Neural crest cell (in vitro differentiated cells): ENCODE measurements around the gene RAP2A. TPM values are rescaled to one million over a fixed set of nuclear protein-coding genes. Genes with fewer than 3 reads are reported as not detected.

Experiments used
- DNase-seq: peaks from one replicate; pipeline ENCODE4 v3.0.0; 2021; ENCODE audit warnings: low read depth, mixed read lengths, low spot score
- H3K27ac Mint-ChIP-seq: one replicate; pipeline ENCODE4 v1.8.0; 2021; ENCODE audit warnings: mild to moderate bottlenecking, mixed read lengths; ENCODE audit not compliant: unreplicated experiment
- H3K27me3 Mint-ChIP-seq: 2 replicates; pipeline ENCODE4 v1.8.0; 2021; ENCODE audit warnings: low read depth, mild to moderate bottlenecking, mixed read lengths
- H3K36me3 Mint-ChIP-seq: 2 replicates; pipeline ENCODE4 v1.8.0; 2021; ENCODE audit warnings: low read depth, mild to moderate bottlenecking, mixed read lengths
- H3K4me1 Mint-ChIP-seq: 2 replicates; pipeline ENCODE4 v1.8.0; 2021; ENCODE audit warnings: mixed read lengths
- H3K4me3 Mint-ChIP-seq: one replicate; pipeline ENCODE4 v1.8.0; 2021; ENCODE audit warnings: mild to moderate bottlenecking, mixed read lengths
- H3K9me3 Mint-ChIP-seq: 2 replicates; pipeline ENCODE4 v1.8.0; 2021; ENCODE audit warnings: mixed read lengths
- CTCF ChIP-seq: fragments of 200-600 bp; sonication (generic); conservative IDR thresholded peaks from 2 replicates; pipeline ENCODE4 v1.5.0; 2021; ENCODE audit warnings: antibody characterized with exemption, mild to moderate bottlenecking
- total RNA-seq: library from RNA; stranded (reverse); gene quantifications from 2 replicates; pipeline ENCODE4 v1.2.1, GENCODE V29; 2021

The RAP2A gene
- total RNA-seq, 1 donor from 2014 or later: 47.2 TPM

GRCh38 chr13:97464561-97464960, 30.6 kb downstream of the RAP2A start:
- no peak for DNase-seq
- TF ChIP-seq CTCF: no peak
- Mint-ChIP-seq H3K36me3 (peaks cover 16% of the 10 kb centered on the region), H3K4me1 (peaks cover 18% of the 10 kb centered on the region), H3K27me3 (no peaks in the 10 kb centered on the region), H3K9me3 (no peaks in the 10 kb centered on the region), H3K4me3 (no peak overlapping the region), H3K27ac (no peak overlapping the region)

GRCh38 chr13:97466722-97467121, 32.8 kb downstream of the RAP2A start:
- Mint-ChIP-seq H3K36me3 (peaks cover 19% of the 10 kb centered on the region), H3K27ac (no peak overlapping the region), H3K4me3 (no peak overlapping the region)

GRCh38 chr13:97468331-97468730, 34.4 kb downstream of the RAP2A start:
- no peaks in the 10 kb centered on the region for H3K27me3 Mint-ChIP-seq

More at GRCh38 chr13:97466722-97467121, 32.8 kb downstream of the RAP2A start:
- Mint-ChIP-seq H3K4me1 (peaks cover 18% of the 10 kb centered on the region), H3K27me3 (no peaks in the 10 kb centered on the region), H3K9me3 (no peaks in the 10 kb centered on the region)
- no peak for TF ChIP-seq CTCF
- no peak for DNase-seq

GRCh38 chr13:97471711-97472110, 37.7 kb downstream of the RAP2A start:
- Mint-ChIP-seq H3K27me3 (no peaks in the 10 kb centered on the region), H3K4me1 (peaks cover 14% of the 10 kb centered on the region), H3K4me3 (no peak overlapping the region), H3K36me3 (peaks cover 5% of the 10 kb centered on the region), H3K9me3 (no peaks in the 10 kb centered on the region), H3K27ac (no peak overlapping the region)
- DNase-seq: no peak
- TF ChIP-seq CTCF: no peak

More at GRCh38 chr13:97468331-97468730, 34.4 kb downstream of the RAP2A start:
- no peak overlapping the region for H3K27ac Mint-ChIP-seq
- H3K4me1 Mint-ChIP-seq: peaks cover 18% of the 10 kb centered on the region
- no peak for TF ChIP-seq CTCF
- no peak overlapping the region for H3K4me3 Mint-ChIP-seq
- H3K36me3 Mint-ChIP-seq: peaks cover 16% of the 10 kb centered on the region
- DNase-seq: no peak
- H3K9me3 Mint-ChIP-seq: no peaks in the 10 kb centered on the region

GRCh38 chr13:97474349-97474980, 40.5 kb downstream of the RAP2A start:
- Mint-ChIP-seq H3K9me3 (no peaks in the 10 kb centered on the region), H3K27ac (peak overlapping the region; percentile 53), H3K27me3 (no peaks in the 10 kb centered on the region), H3K36me3 (peaks cover 4% of the 10 kb centered on the region), H3K4me3 (no peak overlapping the region), H3K4me1 (peaks cover 7% of the 10 kb centered on the region)
- DNase-seq: no peak
- no peak for TF ChIP-seq CTCF
